Activated T-cell treated with anti-CD3 and anti-CD28 coated beads for 48 hours (primary cell): Measurements from ENCODE around the gene KCTD21.

ENCODE experiments used
- DNase-seq: peaks from one replicate; pipeline ENCODE4 v3.0.0-alpha.2; 2020; ENCODE audit warnings: low read depth

KCTD21 gene

DNA sequence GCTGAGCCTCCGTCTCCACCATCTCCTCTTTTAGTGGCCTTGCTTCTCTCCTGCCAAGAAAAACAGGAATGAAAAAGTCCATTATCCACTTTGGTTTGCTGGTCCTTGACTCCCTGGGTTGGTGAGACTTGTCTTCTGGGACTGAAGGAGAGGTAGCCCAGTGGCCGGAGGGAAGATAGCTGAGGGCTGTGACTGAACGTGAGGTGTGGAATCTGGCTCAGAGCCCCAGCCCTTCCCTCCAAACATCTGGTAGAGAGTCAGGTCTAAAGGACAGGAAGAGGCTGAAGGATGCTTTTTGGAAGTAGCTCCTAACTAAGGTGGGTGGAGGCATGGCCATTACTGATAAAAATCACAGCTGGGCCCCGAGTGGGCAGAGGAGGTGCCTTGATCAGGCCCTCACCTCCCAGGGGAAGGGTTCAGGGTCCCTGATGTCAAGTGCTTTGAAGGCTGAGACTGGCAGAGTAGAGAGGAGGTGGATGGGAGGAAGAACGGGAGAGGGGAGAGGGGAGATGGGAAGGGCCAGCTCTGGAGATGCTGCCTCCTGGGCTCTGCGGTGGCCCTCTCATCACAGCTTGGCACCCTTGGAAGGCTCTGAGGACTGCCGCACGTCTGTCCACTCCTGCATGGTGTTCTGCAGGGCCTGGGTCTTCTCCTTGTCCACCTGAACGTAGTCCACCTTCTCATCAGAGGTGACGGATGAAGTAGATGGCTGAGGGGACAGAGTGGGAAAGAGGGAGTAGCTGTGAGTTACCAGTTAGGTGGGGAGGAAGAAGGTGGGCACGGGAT lies 30.5 kb upstream of the KCTD21 start:
- DNase-seq, result no peak

DNA sequence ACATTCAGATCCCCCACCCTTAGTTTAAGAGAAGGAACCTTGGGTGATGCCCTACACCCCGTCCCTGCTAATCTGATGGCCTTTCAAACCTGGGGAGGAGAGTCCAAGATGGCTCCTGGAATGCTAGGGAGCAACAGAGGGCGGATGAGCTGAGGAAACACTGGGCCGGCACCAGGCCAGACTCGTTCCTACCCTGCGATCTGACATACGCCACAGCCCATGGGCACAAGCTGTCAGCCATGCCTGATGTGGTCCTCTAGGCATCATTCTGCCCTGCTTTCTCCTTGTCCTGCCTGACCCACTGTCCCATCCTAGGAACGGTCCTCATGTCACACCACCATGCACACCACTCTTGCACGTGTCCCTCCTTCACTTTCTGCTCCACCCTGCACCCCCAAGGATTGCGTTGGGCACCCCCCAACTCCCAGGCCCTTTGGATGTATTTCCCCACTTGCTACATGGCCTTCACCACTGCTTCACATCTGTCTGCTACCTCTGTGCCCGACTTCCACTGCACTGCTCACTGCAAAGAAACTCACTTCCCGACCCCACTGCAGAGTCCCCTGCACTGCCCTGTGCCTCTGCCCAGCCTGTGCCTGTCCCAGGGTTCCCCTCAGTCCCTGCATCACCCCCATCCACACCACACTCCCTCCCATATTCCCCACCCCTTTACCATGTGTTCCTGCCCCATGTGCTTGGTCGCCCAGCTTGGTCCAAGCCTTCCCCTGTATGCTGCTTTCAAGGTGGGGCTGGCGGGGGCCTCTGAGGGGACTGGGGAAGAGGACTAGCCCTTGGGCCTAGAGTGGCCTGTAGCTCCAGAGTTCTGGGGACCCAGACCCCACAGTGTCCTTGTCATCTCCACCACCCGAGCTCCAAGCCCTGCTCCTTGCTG lies 29.5 kb upstream of the KCTD21 start:
- no peak for DNase-seq

DNA sequence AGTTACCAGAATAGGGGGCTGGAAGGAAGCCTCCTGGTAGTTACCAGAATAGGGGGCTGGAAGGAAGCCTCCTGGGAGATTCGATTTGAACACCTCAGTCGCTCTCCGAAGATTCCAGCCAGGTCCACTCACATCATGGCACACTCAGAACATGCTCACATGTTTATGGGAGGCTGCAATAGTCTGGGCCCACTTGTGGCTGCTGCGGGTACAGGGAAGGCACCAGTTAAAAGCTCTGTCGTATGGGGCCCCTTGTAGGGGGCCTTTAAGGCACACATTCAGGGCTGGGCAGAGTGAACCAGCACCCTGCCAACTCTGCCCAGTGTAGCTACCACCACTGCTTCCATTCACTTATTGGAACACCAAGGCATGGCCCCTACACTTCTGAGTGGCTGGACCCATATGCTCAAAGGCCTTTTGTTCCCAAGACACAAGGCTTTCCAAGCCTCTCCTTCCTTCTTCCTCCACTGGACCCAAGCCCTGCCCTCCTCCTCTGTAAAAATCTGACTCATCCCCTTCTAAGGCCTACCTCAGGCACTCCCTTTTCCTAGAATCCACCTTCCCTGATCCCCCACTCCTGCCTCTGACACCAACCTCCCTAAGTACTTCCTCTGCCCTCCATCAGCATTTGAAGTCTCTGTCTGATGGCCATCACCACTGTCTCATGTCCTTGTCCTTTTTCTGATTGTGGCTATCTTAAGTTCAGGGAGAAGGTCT lies 28.3 kb upstream of the KCTD21 start:
- DNase-seq, result no peak

DNA sequence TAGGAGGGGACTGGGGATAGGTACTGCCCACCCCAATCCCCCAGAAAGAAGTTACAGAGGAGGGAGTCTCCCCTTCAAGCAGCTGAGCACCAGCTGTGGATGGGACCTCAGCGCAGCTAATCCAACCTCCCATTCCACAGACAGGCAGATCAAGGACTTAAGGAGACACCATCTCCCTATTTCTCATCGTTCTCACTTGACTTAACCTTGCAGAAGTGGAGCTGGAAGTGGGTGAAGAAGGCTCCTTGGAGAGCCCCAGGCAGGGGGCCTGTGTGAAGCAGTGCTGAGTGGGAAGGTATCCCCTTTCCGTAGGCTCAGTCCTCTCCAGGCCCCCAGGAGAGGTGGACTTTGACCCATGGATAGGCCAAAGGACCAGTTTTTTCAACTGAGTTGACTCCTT lies 27.6 kb upstream of the KCTD21 start:
- no peak for DNase-seq

DNA sequence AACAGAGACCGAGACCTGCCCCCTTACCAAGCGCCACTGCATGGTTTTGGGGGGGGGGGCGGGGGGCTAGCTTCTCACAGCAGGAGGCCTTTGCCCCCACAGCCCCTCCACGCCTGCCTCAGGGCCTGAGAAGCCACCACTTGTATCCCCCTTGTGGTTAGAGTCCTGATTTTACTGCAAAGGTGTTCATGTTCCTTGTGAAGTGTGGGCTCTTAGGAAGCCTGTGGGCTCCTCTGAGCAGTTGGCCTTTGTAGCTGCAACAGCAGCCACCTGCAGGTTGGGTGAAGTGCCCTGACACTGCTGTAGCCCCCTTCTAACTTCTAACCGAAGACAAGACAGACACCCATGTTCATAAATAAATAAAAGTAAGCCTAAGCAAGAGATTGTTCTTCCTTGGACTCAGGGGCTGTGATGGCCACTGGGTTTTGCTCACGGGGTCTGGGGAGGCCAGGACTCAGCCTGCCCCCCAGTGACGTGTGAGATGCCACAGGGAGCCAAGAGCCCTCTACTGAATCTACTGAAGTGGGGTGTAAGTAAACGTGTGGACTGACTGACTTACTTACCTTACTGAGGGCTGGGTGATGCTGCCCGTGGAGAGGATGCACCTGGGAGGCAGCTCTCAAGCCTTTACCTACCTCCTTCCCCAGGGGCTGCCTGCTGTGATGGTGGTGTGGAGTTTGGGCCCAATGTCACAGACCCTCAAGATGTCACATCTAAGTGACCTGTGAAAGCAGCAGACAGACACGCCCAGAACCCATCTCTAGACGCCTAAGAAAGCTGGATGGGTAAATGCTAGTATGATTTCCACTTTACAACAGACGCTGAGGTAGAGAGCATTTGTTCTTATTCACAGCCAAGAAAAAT lies 26.1 kb upstream of the KCTD21 start:
- DNase-seq, result no peak

DNA sequence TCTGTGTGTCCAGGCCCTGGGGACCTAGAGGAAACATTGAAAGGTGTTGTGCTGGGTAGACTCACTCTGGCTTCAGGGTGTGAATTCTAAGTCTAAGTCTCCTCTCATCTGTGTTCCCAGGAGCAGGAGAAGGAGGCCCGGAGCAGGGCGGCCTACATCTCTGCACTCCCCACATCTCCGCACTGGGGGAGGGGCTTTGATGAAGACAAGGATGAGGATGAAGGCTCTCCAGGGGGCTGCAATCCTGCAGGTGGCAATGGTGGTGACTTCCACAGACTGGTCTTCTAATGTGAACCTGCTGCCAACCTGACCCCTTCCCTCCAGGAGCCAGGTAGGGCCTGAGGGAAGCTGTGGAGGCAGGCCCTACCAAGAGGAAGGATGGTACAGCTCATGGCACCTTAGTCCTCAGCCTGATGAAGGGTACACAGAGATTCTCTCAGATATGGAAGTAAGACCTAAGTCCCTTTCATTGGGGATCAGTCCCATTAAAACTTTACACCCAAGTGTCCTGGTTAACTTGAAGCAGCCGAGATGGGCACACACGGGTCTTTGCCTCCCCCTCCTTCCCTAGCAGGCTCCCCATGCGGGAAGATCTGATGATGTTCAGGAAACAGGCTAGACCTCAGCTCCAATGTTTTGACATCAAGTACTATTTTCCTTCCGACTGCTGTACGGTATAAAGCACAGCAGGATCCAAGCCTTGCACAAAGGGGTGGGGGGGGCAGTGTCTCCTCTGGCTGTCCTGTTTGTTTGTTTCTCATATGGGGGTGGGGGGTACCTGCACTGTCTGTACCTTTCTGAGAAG lies 25.3 kb upstream of the KCTD21 start:
- no peak for DNase-seq

DNA sequence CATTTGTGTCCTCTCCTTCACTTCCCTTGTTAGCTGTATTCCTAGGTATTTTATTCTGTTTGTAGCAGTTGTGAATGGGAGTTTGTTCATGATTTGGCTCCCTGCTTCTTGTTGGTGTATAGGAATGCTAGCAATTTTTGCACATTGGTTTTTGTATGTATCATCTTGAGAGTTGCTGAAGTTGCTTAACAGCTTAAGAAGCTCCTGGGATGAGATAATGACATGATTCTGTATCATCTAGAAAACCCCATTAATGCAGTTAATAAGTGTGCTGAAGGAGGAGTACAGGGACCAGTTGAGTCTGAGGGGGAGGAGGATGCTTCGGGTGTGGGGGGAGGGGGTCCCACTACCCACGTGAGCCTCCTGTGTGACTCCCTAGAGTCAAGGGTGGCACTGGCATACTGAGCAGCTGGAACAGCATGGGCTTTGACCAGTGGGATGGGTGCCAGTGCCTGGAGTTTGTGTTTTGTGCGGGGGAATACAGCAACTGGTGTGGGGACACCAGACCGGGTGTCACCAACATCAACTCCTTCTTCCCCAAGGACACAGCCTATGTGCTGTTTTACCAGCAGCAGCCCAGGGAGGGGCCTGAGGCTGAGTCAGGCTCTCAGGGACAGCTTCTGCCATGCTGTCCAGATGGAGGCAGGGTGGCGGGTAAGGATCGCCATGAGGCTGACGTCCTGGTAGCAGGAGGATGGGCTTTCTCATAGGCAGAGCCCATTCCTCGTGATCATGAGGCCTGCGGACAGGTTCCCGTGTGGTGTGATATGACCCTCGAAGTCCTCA lies 24.4 kb upstream of the KCTD21 start:
- DNase-seq, result no peak

DNA sequence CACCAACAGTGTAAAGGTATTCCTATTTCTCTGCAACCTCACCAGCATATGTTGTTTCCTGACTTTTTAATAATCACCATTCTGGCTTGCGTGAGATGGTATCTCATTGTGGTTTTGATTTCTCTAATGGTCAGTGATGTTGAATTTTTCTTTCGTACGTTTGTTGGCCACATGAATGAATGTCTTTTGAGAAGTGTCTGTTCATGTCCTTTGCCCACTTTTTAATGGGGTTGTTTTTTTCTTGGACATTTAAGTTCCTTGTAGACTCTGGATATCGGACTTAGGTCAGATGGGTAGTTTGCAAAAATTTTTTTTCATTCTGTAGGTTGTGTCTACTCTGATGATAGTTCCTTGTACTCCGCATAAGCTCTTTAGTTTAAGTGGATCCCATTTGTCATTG lies 23.1 kb upstream of the KCTD21 start:
- DNase-seq, result no peak

DNA sequence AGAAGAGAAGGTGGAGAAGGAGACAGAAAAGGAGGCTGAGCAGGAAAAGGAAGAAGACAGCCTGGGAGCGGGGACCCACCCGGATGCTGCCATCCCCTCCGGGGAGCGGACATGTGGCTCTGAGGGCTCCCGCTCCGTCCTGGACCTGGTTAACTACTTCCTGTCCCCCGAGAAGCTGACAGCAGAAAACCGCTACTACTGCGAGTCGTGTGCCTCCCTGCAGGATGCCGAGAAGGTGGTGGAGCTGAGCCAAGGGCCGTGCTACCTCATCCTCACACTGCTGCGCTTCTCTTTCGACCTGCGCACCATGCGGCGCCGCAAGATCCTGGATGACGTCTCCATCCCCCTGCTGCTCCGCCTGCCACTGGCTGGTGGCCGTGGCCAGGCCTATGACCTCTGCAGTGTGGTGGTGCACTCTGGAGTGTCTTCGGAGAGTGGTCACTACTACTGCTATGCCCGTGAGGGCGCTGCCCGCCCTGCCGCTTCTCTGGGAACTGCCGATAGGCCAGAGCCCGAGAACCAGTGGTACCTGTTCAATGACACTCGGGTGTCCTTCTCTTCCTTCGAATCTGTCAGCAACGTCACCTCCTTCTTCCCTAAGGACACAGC lies 21.7 kb upstream of the KCTD21 start:
- DNase-seq, result no peak

DNA sequence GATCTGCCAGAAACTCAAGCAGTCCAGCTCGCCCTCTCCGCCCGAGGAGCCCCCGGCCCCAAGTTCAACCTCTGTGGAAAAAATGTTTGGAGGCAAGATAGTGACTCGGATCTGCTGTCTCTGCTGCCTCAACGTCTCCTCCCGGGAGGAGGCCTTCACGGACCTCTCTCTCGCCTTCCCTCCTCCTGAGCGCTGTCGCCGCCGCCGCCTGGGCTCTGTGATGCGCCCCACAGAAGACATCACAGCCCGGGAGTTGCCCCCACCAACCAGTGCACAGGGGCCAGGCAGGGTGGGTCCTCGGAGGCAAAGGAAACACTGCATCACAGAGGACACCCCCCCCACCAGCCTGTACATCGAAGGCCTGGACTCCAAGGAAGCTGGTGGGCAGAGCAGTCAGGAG lies 21.1 kb upstream of the KCTD21 start:
- no peak for DNase-seq

DNA sequence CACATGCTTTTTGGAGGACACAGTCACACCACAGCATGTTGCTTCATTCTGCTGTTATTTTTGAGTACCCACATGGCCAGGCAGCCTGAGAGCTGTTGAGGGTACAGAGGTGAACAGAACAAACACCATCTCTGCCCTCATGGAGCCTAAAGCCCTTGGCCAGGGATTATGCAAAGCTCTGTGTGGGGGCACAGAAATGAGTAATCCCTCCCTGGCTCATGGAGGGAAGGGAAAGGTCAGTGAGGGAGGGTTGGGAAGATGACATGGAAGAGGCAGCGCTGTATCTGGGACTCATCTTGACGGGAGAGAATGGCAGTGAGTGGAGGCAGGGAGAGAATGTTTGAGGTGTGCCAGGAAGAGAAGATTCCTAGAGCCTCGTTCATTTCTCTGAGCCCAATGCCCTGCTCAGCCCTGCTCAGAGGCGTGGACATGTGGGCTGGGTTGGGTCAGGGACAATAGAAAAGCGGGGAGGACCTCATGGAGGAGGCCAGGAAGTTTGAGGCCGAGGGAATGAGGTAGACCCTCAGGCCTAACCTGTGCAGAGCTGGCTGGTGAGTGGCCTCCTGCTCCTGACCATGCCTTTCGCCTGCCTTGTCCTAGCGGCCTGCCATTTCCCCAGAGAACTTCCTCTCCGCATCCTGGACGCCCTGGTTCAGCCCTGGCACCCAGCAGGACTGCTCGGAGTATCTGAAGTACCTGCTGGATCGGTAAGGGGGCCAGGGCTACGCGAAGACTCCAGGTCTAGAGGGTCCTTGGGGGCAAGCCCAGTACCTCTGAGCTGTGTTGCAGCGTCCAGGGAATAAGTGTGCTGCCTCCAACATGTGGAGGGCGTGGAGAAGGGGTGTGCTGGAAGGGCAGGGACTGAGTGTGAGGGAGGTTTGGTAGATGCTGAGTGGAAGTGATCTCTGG lies 20.1 kb upstream of the KCTD21 start:
- no peak for DNase-seq

DNA sequence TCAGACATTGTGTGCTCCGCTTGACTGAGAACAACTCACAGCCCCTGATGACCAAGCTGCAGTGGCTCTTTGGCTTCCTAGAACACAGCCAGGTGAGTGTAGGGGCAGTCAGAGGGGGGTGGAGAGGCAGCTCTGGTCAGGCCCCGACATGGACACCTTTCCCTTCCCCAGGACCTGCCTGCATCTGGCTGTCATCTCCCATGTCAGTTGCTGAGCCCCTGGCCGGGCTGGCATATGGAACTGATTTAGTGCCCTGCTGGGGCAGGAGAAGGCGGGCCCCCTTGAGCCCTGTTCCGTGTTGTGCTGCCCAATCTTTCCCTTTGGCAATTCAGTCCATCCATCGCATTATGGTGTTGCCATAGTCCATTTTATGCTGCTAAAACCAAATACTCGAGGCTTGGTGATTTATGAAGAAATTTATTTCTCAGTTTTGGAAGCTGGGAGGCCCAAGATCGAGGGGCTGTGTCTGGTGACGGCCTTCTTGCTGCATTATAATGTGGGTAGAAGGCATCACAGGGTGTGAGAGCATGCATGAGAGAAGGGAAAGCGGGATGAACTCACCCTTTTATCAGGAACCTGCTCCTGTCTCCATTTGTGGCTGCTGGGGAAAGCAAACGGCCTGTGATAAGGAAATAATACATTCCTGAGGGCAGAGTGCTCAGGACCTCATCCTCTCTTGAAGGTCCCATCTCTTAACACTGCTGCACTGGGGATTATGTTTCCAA lies 19.3 kb upstream of the KCTD21 start:
- no peak for DNase-seq

DNA sequence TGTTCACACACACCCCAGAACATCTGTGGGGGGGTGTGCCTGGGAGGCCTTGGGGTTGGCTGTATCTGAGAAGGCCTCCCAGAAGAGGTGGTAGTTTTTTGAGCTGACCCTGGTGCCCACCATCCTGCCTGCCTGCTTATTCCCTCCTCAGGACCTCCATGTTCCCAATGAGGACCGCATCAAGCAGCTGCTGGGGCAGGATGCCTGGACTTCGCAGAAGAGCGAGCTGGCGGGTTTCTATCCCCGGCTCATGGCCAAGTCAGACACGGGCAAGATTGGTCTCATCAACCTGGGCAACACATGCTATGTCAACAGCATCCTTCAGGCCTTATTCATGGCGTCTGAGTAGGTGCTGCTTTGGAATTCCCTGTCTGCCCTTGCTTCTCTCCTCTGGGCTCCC lies 17.3 kb upstream of the KCTD21 start:
- no peak for DNase-seq

DNA sequence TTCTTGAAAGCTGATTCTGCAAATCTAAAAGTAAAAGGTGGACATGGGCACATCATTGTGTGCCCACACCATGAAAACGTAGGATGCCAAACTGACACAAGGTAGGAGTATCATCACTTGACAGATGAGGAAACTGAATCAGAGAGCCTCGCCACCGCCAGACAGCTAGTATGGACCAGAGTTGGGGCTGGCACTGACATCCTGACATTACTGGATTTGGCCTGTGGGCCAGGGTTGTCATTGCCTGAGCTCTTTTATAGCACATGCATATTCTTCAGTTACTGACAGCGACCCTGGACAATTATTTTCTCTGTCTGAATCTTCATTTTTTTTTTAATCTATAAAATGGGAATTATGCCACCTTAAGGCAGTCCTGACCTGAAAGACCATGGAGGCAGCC lies 16.8 kb upstream of the KCTD21 start:
- no peak for DNase-seq

DNA sequence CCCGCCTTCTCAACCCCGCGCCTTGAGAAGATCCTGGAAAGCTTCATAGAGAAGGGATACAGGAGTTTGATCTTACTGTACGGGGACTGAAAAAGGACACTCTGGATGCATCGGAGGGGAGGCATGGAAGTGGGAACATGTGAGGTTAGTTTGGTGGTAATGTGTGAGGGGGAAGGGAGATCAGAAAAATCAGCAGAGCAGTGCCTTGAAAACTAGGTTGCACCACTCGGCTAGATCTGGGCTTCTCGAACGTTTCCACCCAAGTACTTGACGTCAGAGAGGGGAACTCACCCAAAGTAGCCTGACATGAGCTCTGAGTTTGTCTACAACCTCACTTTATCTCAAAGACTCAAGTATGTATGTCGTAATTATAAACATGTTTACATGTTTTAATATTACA lies 14.8 kb upstream of the KCTD21 start:
- DNase-seq, result no peak

DNA sequence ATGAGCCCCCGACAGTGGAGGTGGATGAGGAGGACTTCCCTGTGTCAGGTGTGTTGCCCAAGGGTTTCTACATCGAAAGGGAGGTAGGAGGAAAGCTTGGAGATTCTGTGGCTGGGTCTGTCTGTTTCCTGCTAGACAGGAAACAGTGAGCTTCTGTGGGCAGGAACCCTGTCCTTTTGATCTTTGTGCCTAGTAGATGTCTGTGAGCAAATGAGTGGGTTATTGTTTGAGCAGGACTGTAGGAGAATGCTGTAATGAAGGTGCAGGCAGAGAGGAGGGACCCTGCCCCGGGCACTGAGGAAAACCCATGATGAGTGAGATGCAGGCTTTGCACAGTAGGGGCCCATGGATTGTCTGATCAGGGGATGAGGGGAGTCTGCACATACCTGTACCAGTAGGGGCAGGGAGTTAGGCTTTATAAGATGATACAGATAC lies 14.3 kb upstream of the KCTD21 start:
- no peak for DNase-seq

DNA sequence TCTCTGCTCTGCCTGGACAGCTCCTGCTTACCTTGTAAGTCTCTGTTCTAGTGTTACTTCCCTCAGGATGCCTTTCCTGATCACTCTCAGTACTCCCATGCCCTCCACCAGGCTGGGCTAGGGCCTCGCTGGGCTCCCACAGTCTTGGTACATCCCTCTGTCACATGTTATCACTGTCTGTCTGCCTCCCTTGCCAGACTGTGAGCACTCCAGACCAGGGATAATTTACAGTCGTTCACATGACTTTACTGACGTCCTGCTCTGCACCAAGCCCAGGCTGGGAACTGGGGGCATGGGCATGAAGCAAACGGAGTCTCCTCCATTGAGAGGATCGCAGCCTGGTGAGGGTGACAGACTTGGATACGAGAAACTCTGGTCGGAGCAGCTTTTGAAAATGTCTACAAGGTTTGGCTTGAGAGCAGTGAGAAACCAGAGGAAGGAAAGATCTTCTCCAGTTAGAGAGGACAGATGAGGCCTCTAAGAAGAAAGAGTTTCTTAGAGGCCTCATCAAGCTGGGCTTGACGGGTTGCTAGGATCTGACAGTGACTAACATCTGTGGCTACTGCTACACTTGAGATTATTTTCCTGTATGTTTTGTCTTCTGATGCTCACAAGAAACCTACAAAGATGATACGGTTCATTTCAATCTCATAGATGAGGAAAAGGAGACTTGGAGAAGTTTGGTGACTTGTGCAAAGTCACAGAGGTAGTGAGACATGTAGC lies 12.8 kb upstream of the KCTD21 start:
- DNase-seq, result no peak
